NCI-H1092 treated with DMSO at 0.1 percent for 48 hours (cell line): ENCODE data around the gene VWA3A.
"Not testable (repeated sequence)": the region's sequence is repeated elsewhere in the genome, so short reads cannot be mapped to it uniquely, and the experiment has no call there.

Source experiments
- DNase-seq: peaks from one replicate; lab custom pipeline; 2025; lab: John Stamatoyannopoulos, UW

The VWA3A gene

DNA sequence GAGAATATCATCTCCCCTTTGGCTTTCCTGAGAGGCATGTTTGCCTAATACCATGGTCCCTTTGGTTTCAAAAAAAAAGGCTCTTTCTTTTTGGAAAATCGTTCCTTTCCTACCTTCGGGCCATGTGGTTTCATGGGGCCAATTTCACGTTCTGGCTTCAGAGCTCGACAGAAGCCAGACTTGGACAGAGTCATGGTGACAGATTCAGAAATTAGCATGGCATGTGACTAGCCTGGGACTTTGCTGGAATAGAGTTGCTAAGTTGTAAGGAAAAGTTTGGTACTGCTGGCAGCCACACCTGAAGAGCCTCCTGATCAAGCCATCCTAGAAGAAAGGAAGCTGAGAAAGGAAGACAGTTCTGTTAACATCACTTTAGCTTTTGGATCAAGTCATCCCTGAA, 2.4 kb upstream of the VWA3A start:
- DNase-seq: no peak

DNA sequence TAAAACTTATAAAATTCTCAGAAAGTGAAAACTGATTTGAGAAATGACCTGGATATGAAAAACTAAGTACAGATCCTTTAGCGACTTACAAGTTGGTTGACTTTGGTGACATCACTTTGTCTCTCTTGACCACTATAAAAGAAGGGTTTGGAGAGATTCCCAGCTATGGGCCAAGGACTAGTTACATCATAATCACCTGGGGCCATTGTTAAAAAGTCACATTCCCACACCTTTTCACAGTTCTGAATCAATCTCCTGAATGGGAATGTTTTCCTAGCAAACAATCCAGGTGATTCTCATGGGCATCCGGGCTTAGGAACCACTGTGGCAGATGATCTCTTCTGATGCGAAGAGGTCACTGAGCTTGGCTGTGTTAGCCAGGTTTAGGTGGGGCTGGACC, 620 bp upstream of the VWA3A start:
- DNase-seq: no peak

DNA sequence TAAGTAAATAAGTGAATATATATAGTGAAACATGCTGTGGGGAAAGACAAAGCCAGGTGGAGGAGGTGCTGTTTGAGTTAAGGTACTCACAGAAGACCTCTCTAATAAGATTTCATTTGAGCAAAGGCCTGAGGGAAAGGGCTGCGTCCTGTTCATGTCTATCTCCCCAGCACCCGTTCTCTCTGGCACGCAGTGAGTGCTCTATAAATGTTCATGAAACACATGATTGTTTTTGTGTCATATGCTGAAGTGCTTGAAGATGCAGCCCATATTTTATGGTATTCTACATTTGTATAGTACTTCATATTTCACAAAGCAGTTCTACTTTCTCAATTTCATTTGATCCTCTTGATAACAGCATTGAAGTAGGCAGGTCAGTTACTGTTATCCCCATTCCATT, 990 bp downstream of the VWA3A start:
- DNase-seq: no peak

DNA sequence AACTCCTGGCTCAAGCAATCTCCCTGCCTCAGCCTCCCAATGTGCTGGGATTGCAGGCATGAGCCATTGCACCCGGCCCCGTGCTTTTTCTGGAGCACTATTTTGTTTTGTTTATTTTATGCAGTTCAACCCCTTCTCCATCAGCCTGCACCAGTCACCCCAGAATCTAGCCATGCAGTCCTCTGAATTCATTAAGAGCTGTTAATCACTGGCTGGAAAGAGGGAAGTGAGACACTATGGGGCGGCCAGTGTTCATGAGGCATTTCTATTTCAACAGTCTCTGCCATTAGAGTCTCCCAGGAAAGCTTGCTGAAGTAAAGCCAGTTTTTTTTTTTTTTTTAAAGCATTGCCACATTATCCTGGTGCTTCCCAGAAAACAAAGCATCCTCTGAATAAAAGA, 1.7 kb downstream of the VWA3A start:
- DNase-seq: no peak

DNA sequence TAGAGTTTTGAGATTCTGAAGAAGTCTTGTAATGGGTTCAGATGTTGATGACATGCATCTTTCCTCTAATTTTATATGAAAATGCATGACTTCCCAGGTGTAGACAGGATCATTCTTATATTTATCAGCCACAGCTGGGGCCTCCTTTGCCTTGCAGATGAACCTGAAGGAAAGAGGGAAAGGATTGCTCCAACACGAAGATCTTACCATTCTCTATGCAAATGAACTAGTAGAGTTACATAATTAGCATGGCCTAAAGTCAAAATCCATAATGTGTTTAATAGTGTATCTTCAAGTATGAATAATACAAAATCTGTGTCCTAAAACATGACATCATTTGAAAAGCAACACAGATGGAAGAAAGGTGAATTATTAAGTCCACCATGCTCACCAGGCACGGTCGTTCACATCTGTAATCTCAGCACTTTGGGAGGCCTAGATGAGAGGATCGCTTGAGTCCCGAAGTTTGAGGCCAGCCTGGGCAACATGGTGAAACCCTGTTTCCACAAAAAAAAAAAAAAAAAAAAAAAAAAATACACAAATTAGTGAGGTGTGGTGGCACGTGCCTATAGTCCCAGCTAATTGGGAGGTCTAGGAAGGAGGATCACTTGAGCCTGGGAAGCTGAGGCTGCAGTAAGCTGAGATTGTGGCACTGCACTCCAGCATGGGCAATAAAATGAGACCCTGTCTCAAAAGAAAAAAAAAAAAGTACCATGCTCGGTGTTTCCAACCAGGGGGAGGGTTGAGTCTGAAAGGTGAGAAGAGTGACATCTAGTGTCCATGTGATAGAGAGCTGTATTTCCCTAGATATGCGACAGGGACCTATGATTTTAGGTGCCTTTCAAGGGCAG, 6.3 kb downstream of the VWA3A start:
- peak; percentile 66 for DNase-seq

DNA sequence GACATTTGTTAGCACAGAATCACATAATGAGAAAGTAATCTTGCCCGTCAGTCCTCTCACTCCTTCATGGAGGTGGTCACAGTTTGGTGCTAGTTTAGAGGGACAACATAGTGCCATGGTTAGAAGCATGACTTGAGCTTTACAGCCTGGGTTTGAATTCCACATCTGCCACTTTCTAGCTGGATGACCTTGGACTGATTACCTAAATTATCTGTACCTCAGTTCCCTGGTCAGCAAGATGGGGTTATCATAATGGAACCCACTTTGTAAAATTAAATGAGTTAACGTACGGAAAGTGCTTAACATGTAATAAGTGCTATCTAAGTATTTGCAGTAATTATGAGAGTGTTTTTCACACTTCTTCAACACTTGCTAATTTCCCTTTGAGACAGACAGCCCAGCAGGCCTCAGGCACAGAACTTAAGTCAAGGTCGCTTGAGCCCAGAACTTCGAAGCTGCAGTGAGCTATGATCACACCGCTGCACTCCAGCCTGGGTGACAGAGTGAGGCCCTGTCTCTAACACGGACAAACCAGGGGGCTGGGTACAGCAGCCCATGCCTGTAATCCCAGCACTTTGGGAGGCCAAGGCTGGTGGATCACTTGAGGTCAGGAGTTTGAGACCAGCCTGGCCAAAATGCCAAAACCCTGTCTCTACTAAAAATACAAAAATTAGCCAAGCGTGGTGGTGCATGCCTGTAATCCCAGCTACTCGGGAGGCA, 7.1 kb downstream of the VWA3A start:
- DNase-seq: no peak

DNA sequence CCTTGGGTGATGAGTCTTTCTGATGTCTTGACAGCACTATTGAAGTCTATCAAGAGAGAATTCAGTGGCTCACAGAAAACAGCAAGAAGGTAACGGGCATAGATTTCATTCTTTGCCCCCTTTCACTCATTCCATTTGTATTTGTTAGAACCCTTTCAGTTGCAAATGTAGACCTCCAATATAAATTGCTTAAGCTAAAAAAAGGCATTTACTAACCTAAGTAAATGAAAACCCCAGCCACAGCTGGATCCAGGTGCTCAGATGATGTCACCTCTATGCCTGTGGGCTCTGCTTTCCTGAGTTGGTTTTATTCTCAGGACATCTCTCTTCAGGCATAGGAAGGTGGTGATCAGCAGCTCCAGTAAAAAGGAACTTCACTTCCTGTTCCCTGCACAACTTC, 11.1 kb downstream of the VWA3A start:
- DNase-seq: no peak

DNA sequence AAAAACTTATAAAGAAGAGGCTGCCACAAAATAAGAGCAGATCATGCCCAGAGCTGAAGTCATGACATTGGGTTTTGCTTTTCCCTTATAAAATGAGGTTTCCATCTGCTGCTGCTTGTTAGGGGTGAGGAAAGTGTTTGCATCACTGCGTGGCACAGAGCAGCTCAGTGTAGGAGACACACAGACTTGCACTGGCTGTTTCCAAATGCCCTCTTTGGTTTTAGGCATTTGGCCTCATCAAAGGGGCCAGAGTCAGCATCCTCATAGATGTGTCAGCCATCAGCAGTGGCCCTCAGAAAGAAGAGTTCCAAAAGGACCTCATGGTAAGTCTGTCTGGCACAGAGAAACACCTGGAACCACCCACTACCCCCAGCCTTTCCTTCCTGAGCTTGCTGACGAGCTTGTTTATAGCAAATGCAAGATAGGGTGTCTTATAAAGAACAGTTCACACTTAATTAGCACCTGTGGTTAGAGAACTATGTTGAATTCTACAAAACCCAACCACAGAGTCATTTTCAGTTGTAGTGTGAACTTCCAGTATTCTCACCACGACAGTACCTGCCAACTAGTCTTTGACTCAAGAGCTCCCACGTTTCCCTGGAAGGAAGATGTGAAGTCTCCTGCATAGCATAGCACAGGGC, 17.0 kb downstream of the VWA3A start:
- DNase-seq: no peak

DNA sequence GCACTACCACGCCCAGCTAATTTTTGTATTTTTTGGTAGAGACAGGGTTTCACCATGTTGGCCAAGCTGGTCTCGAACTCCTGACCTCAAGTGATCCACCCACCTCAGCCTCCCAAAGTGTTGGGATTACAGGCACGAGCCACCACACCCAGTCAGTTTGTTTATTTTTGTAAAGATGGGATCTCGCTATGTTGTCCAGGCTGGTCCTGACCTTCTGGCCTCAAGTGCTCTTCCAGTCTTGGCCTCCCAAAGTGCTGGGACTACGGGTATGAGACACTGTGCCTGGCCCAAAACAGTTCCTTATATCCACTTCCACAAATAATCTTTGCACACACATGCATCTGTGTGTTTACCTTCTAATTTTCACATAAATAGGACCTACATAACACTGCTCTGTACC, 19.3 kb downstream of the VWA3A start:
- not testable (repeated sequence) for DNase-seq

DNA sequence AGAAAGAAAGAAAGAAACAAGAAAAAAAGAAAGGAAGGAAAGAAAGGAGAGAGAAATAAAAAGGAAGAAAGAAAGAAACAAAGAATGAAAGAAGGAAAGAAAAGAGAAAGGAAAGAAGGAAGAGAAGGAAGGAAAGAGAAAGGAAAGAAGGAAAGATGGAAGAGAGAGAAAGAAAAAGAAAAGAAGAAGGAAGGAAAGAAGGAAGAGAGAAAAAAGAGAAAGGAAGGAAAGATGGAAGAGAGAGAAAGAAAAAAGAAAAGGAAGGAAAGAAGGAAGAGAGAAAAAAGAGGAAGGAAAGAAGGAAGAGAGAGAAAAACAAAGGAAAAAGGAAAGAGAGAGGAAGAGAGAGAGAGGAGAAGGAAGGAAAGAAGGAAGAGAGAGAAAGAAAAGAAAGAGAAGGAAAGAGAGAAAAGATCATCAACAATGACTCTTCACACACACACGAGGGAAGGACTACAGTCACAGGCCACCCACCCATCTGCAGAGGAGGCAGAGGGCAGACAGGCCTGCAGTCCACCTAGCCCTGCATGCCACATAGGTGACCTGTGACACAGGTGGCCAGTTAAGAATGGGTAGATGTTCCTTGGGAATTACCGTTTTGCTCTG, 23.9 kb downstream of the VWA3A start:
- DNase-seq: no peak

DNA sequence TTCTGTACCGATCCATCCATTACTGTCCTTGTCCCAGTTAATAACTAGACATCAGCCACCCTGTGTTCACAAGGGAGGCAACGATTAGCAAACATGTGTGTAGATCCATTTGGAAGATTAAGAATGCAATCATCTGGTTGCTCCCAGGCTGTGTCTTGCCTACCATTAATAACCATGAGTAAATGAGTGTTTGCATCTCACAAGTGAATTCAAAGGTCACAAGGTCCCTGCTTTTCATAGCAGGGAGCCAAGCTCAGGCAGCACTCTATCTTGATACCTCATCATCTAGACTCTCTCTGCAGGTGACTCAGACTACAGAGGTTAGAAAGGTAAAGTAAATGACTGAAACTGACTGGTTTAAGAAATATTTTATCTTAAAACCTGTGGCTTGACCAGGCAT, 25.3 kb downstream of the VWA3A start:
- no peak for DNase-seq

DNA sequence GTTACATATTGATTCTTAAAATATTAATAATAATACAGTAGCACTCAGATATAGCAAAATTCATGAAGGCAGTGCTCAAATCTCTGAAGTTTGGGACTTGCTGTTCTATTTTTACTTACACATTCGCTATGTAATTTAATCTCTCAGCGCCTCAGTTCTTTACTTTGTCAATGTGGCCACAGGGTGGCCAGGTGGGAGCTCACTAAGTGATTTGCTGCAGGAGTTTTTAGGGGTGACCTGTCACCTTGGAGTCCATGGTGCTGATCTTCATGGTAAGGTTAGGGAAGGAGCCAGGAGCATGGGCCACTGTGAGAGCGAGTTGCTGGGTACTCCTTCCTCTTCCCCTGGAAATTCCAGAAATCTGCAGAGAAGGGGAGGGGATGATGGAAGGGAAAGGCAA, 28.1 kb downstream of the VWA3A start:
- DNase-seq: no peak

DNA sequence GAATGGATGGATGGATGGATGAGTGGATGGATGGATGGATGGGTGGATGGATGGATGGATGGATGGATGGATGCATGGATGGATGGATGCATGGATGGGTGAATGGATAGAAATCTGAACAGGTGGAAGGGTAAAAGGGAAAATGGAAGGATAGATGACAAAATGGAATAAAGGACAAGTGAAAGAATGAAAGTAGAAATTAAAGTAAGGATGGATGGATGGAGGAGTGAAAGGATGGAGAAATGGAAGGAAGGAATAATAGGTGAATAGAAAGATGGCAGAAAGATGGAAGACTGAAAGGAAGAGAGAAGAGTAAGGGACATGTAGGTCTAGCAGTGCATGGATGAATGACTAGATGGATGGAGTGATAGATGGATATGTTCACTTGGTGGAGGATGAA, 29.9 kb downstream of the VWA3A start:
- no peak for DNase-seq

DNA sequence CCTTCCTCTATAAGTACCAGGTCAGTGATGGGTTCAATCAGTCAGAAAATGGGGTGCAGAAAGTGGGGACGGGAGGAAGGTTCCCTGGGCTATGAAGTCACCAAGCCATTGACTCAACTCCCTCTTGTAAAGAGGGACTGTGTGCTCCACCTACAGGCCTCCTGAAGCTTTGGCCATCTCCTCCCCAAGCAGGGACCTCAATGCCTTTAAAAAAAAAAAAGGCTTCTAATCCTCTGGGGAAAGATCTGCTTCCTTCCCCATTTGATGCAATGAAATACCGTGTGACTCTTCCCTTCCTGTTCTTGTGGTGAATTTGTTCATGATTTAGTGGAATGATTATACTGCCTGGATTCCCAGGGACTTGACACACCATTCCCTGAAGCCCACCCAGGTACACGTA, 30.8 kb downstream of the VWA3A start:
- no peak for DNase-seq

DNA sequence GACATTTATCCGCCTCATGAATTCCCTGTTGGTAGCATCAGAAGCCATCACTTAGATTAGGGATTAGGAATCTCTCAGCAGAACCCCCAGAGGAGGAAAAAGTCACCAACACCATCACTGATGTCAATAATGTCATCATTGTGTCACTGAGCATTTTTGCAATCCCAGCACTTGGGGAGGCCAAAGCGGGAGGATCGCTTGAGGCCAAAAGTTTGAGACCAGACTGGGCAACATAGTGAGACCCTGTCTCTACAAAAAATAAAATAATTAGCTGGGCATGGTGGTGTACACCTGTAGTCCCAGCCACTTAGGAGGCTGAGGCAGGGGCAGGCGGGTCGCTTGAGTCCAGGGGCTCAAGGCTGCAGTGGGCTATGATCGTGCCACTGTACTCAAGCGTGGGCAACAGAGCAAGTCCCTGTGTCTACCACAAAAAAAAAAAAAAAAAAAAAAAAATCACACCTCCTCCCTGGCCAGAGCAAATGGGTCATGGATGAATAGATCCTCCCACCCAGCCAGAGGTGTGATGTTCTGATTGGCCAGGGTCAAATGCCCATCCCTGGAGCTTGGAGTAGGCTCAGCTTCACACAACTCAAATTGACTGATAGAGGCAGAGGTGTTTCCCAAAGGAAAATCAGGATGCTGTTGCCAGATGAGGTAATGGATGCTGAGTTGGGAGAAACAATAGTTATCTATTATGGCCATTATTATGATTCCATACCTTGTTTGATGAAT, 31.6 kb downstream of the VWA3A start:
- no peak for DNase-seq

DNA sequence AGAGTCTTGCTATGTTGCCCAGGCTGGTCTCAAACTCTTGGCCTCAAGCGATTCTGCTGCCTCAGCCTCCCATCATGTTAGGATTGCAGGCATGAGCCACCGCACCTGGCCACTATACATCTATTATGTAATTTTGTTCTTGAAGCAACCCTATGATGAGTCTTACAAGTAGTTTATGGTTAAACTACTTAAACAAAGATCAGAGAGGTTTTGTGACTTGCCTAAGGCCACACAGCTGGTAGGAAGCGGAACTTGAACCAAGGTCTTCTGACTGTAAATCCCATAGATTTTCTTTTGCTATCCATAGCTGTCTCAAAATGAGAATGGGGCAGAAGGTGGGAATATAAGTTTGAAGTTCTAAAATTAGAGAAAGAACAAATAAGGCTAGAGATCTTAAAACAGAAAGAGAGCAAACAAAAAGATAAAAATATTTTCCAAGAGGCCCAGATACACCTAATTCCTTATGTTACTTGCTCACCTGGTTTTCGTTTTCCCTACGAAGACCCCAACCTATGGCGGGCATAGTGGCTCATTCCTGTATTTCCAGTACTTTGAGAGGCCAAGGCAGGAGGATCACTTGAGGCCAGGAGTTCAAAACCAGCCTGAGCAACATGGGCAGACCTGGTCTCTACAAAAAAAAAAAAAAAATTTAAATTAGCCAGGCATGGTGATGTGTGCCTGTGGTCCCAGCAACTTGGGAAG, 32.4 kb downstream of the VWA3A start:
- DNase-seq: no peak

DNA sequence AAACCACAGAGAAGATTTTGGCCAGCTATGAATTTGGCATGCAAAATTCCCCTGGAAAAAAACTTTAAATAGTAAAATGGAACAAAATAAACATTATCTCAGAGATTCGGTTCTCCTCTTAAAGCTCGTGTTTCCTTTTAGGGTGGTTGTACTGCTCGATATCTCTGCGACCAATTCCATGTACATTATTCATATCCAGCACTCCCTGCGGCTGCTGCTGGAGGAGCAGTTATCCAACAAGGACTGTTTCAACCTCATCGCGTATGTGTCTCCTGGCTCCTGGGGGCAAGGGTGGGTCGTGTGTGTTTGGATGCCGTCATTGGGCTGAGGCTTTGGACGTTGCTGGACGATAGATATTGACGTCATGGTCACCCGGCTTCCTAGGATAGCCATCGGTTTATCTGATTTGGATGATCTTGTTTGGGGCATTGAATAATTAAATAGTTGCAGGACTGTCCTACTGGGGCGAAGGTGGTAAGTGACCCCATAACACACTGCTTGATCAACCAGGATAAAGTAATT, 33.8 kb downstream of the VWA3A start:
- no peak for DNase-seq

DNA sequence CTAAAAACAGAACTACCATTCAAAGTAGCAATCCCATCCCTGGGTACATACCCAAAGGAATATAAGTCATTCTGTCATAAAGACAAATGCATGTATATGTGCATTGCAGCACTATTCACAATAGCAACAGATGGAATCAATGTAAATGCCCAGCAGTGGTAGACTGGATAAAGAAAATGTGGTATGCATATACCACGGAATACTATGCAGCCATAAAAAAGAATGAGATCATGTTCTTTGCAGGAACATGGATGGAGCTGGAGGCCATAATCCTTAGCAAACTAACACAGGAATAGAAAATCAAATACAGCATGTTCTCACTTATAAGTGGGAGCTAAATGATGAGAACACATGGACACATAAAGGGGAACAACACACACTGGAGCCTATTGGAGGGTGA, 36.2 kb downstream of the VWA3A start:
- DNase-seq: not testable (repeated sequence)

DNA sequence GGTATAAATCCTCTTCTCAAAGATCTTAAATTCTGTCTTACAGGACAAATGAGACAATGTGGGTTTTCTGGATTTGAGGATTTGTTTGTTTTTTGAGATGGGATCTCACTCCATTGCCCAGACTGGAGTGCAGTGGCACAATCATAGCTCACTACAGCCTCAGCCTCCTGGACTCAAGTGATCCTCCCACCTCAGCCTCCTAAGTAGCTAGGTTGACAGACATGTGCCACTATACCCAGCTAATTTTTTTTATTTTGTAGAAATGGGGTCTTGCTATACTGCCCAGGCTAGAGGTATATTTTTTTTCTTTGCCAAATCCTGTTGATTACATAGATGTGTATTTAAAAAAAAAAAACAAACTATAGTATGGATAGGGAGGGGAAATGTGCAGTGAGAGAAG, 38.2 kb downstream of the VWA3A start:
- no peak for DNase-seq

DNA sequence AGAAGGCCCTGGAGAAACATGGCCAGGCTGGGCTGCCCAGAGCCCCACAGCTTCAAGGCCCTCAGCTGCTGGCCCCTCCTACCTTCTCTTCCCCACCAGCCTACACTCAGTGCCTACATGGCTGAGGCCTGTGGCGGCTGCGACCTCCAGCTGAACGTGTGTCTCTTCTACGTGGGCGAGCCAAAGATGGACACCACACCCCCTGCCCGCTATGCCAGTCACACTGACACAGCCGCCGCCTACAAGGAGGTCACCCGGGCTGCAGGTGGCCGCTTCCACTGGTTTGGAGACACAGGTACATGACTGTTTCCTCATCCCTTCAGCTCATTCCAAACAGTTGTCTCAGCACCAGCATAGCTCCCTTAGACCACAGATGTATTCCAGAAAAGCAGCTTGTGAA, 40.5 kb downstream of the VWA3A start:
- no peak for DNase-seq

DNA sequence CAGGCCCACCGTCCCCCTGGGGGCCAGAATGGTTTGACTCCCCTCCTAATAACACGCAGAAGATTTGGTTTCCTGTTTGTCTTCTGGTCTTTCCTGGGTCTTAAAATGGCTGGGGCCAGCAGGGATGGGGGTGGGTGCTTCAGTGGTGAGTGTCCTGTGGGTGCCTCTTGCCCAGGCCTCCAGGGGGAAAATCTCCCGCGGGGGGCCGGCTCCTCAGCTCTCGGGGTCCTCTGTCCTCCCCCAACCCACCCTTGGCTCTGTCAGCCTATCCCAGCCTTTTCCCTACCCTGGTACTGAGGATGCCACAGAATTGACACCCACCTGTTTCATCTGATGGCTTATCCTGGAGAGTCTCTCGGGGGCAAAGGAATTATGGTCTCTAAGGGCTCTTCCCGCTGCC, 46.1 kb downstream of the VWA3A start:
- DNase-seq: no peak
